Ectodermal cell (in vitro differentiated cells): Measurements from ENCODE around the gene CEP72.

Source experiments
- H3K27ac ChIP-seq: 2 replicates; pipeline ENCODE4 v1.7.0; 2013; ENCODE audit warnings: mild to moderate bottlenecking, low read depth, low read length; ENCODE audit not compliant: insufficient read depth, poor library complexity, severe bottlenecking
- H3K27me3 ChIP-seq: 2 replicates; pipeline ENCODE4 v1.7.0; 2013; ENCODE audit warnings: mild to moderate bottlenecking, low read length; ENCODE audit not compliant: insufficient read depth, control insufficient read depth, poor library complexity, severe bottlenecking
- H3K36me3 ChIP-seq: one replicate; pipeline ENCODE4 v1.7.0; 2013; ENCODE audit warnings: low read length; ENCODE audit not compliant: control insufficient read depth, insufficient read depth
- H3K4me1 ChIP-seq: one replicate; pipeline ENCODE4 v1.7.0; 2013; ENCODE audit warnings: low read length; ENCODE audit not compliant: control insufficient read depth, insufficient read depth
- H3K4me3 ChIP-seq: 2 replicates; pipeline ENCODE4 v1.7.0; 2013; ENCODE audit warnings: low read depth, low read length, control low read depth; ENCODE audit not compliant: insufficient read depth
- H3K9me3 ChIP-seq: 2 replicates; pipeline ENCODE4 v1.7.0; 2013; ENCODE audit warnings: mild to moderate bottlenecking, low read length, moderate library complexity; ENCODE audit not compliant: control insufficient read depth
- WGBS, 2 experiments: methylation state at CpG; one replicate each; pipeline ENCODE4 v1.1.7; 2013; ENCODE audit warnings: missing lambda C conversion rate in 2 of 2; 5-methylcytosine and 5-hydroxymethylcytosine counted together

Gene CEP72

GRCh38 chr5:643811-644271 is 31.7 kb downstream of the CEP72 start:
- no peaks in the 10 kb centered on the region for H3K9me3 ChIP-seq
- WGBS, 2 experiments = 95 to 96% methylated on average over 11 of the region's 11 CpGs
- no peak overlapping the region for H3K4me3 ChIP-seq
- H3K27me3 ChIP-seq = no peaks in the 10 kb centered on the region
- no peaks in the 10 kb centered on the region for H3K4me1 ChIP-seq
- peaks cover 64% of the 10 kb centered on the region for H3K36me3 ChIP-seq
- no peak overlapping the region for H3K27ac ChIP-seq

GRCh38 chr5:644509-644908 is 32.4 kb downstream of the CEP72 start:
- Histone ChIP-seq H3K4me3 (no peak overlapping the region), H3K4me1 (no peaks in the 10 kb centered on the region), H3K9me3 (no peaks in the 10 kb centered on the region), H3K27ac (no peak overlapping the region), H3K27me3 (no peaks in the 10 kb centered on the region), H3K36me3 (peaks cover 57% of the 10 kb centered on the region)
- WGBS, 2 experiments = 93 to 94% methylated on average over 13 of the region's 13 CpGs

- H3K27ac ChIP-seq = no peak overlapping the region
- H3K9me3 ChIP-seq = no peaks in the 10 kb centered on the region
- H3K4me3 ChIP-seq = no peak overlapping the region
- H3K36me3 ChIP-seq = peaks cover 53% of the 10 kb centered on the region
- no peaks in the 10 kb centered on the region for H3K4me1 ChIP-seq
- WGBS, 2 experiments = 96 to 97% methylated on average over 13 to 15 of the region's 15 CpGs
- H3K27me3 ChIP-seq = no peaks in the 10 kb centered on the region
Measured at GRCh38 chr5:644971-645370, 32.8 kb downstream of the CEP72 start.

GRCh38 chr5:645421-645820 is 33.3 kb downstream of the CEP72 start:
- 94 to 95% methylated on average over 13 of the region's 13 CpGs for WGBS, 2 experiments
- Histone ChIP-seq H3K4me3 (no peak overlapping the region), H3K36me3 (peaks cover 48% of the 10 kb centered on the region)

GRCh38 chr5:646396-647201 is 34.5 kb downstream of the CEP72 start:
- Histone ChIP-seq H3K4me3 (no peak overlapping the region), H3K4me1 (no peaks in the 10 kb centered on the region), H3K36me3 (peaks cover 36% of the 10 kb centered on the region), H3K9me3 (no peaks in the 10 kb centered on the region), H3K27ac (no peak overlapping the region), H3K27me3 (no peaks in the 10 kb centered on the region)
- 94 to 98% methylated on average over 18 of the region's 18 CpGs for WGBS, 2 experiments

More at GRCh38 chr5:645421-645820, 33.3 kb downstream of the CEP72 start:
- Histone ChIP-seq H3K27ac (no peak overlapping the region), H3K27me3 (no peaks in the 10 kb centered on the region), H3K4me1 (no peaks in the 10 kb centered on the region), H3K9me3 (no peaks in the 10 kb centered on the region)

GRCh38 chr5:647311-647710 is 35.2 kb downstream of the CEP72 start:
- Histone ChIP-seq H3K4me3 (no peak overlapping the region), H3K27ac (no peak overlapping the region), H3K4me1 (no peaks in the 10 kb centered on the region), H3K27me3 (no peaks in the 10 kb centered on the region), H3K9me3 (no peaks in the 10 kb centered on the region), H3K36me3 (peaks cover 36% of the 10 kb centered on the region)
- WGBS, 2 experiments = 95 to 96% methylated on average over 3 to 4 of the region's 4 CpGs

- Histone ChIP-seq H3K36me3 (peaks cover 41% of the 10 kb centered on the region), H3K27ac (no peak overlapping the region), H3K27me3 (no peaks in the 10 kb centered on the region), H3K4me3 (no peak overlapping the region), H3K9me3 (no peaks in the 10 kb centered on the region), H3K4me1 (no peaks in the 10 kb centered on the region)
- WGBS, 2 experiments = 96 to 98% methylated on average over 9 of the region's 9 CpGs
Measured at GRCh38 chr5:647727-648126, 35.6 kb downstream of the CEP72 start.

- 94 to 95% methylated on average over 14 to 16 of the region's 16 CpGs for WGBS, 2 experiments
- Histone ChIP-seq H3K36me3 (peaks cover 47% of the 10 kb centered on the region), H3K4me3 (no peak overlapping the region), H3K27ac (no peak overlapping the region), H3K27me3 (no peaks in the 10 kb centered on the region), H3K4me1 (no peaks in the 10 kb centered on the region), H3K9me3 (no peaks in the 10 kb centered on the region)
Measured at GRCh38 chr5:651296-652022, 39.3 kb downstream of the CEP72 start.

- Histone ChIP-seq H3K4me1 (no peaks in the 10 kb centered on the region), H3K27me3 (no peaks in the 10 kb centered on the region), H3K36me3 (peaks cover 42% of the 10 kb centered on the region), H3K9me3 (no peaks in the 10 kb centered on the region), H3K27ac (no peak overlapping the region), H3K4me3 (no peak overlapping the region)
- 94 to 96% methylated on average over 8 of the region's 8 CpGs for WGBS, 2 experiments
Measured at GRCh38 chr5:652023-652515, 39.9 kb downstream of the CEP72 start.

- H3K36me3 ChIP-seq = peaks cover 43% of the 10 kb centered on the region
- no peaks in the 10 kb centered on the region for H3K27me3 ChIP-seq
- WGBS, 2 experiments = 95 to 96% methylated on average over 10 to 11 of the region's 11 CpGs
- no peak overlapping the region for H3K27ac ChIP-seq
- no peaks in the 10 kb centered on the region for H3K4me1 ChIP-seq
- no peak overlapping the region for H3K4me3 ChIP-seq
- H3K9me3 ChIP-seq = no peaks in the 10 kb centered on the region
Measured at GRCh38 chr5:652773-653350, 40.7 kb downstream of the CEP72 start.
